ENCODE measurements around the gene SPATA24. TPM values are rescaled to one million over a fixed set of nuclear protein-coding genes. Genes with fewer than 3 reads are reported as not detected.
"Not testable (repeated sequence)": the region's sequence is repeated elsewhere in the genome, so short reads cannot be mapped to it uniquely, and the experiment has no call there.

The SPATA24 gene
- total and polyA plus RNA-seq, 8 donors: 3.6 to 10.3 (median 8.4) TPM

GRCh38 chr5:139388198-139388821 is 15.6 kb downstream of the SPATA24 start:
- intact Hi-C loops (cut with DNase I): no loop called here
- peak in 2 of 4 donors; percentile 8 to 35 for DNase-seq
- Histone ChIP-seq H3K27ac (no peak overlapping the region), H3K27me3 (peaks cover 0 to 17% of the 10 kb centered on the region in 2 donors), H3K4me1 (peaks cover 10 to 57% of the 10 kb centered on the region in 2 donors), H3K4me3 (no peak overlapping the region), H3K9me3 (no peaks in the 10 kb centered on the region), H3K36me3 (no peaks in the 10 kb centered on the region)
- ATAC-seq: peak; percentile 51
- TF ChIP-seq CTCF (IDR thresholded peaks at IDR 0.05): no peak

GRCh38 chr5:139387611-139388197 is 16.2 kb downstream of the SPATA24 start:
- Histone ChIP-seq H3K4me1 (peaks cover 4 to 51% of the 10 kb centered on the region in 2 donors), H3K9me3 (no peaks in the 10 kb centered on the region), H3K4me3 (no peak overlapping the region), H3K27ac (no peak overlapping the region), H3K27me3 (peaks cover 0 to 11% of the 10 kb centered on the region in 2 donors), H3K36me3 (no peaks in the 10 kb centered on the region)
- ATAC-seq: no peak
- TF ChIP-seq CTCF (IDR thresholded peaks at IDR 0.05): no peak
- intact Hi-C loops (cut with DNase I): no loop called here
- DNase-seq: no peak

- ATAC-seq, H3K27ac ChIP-seq: not testable (repeated sequence)
Measured at GRCh38 chr5:139386956-139387355, 16.9 kb downstream of the SPATA24 start.

GRCh38 chr5:139386050-139386438 is 17.8 kb downstream of the SPATA24 start:
- Histone ChIP-seq H3K4me1 (peaks cover 0 to 35% of the 10 kb centered on the region in 2 donors), H3K27ac (peak overlapping the region in 1 of 2 donors; percentile 67), H3K9me3 (no peaks in the 10 kb centered on the region), H3K36me3 (no peaks in the 10 kb centered on the region), H3K4me3 (no peak overlapping the region), H3K27me3 (no peaks in the 10 kb centered on the region)
- DNase-seq (no peak), ATAC-seq (no peak)
- intact Hi-C loops (cut with DNase I): no loop called here
- TF ChIP-seq CTCF (IDR thresholded peaks at IDR 0.05): no peak

More at GRCh38 chr5:139386956-139387355, 16.9 kb downstream of the SPATA24 start:
- H3K36me3 ChIP-seq; H3K27me3 ChIP-seq; intact Hi-C loops (cut with DNase I); H3K4me3 ChIP-seq; DNase-seq; H3K9me3 ChIP-seq: not testable (repeated sequence)
- H3K4me1 ChIP-seq: peaks cover 0 to 44% of the 10 kb centered on the region in 2 donors

- no peak for TF ChIP-seq CTCF (IDR thresholded peaks at IDR 0.05)
- Histone ChIP-seq H3K36me3 (no peaks in the 10 kb centered on the region), H3K4me1 (peaks cover 0 to 35% of the 10 kb centered on the region in 2 donors), H3K9me3 (no peaks in the 10 kb centered on the region), H3K27ac (peak overlapping the region; percentile 22 to 67), H3K4me3 (peak overlapping the region in 1 of 2 donors; percentile 32), H3K27me3 (no peaks in the 10 kb centered on the region)
- ATAC-seq (peak; percentile 7), DNase-seq (no peak)
- intact Hi-C loops (cut with DNase I): no loop called here
Measured at GRCh38 chr5:139385061-139386049, 18.5 kb downstream of the SPATA24 start.

All from left lung (tissue), 10 donors.